ENCODE data around the gene NMNAT1.
A peak's percentile ranks its signal among the peaks of the same experiment; 100 is the strongest.

Gene NMNAT1

GRCh38 chr1:9993561-9994075, 50.3 kb downstream of the NMNAT1 start:
- TF ChIP-seq CREB1 (IDR thresholded peaks at IDR 0.05; ENCODE audit: low read depth) = no peak

GRCh38 chr1:9996624-9997582, 53.6 kb downstream of the NMNAT1 start, which contains the start of gene RBP7:
TSS of gene RBP7 (plus strand) at chr1:9997228. CDS start at chr1:9997259, 31 bp downstream.
- TF ChIP-seq EGR1 (IDR thresholded peaks at IDR 0.05) (no peak), NFIC (IDR thresholded peaks at IDR 0.05) (no peak), CEBPB (IDR thresholded peaks at IDR 0.05) (no peak), USF1 (IDR thresholded peaks at IDR 0.05) (no peak), ZBTB7A (IDR thresholded peaks at IDR 0.05; ENCODE audit: low read depth) (peak; percentile 64; the same call in 1 of the 2 replicates), YY1 (IDR thresholded peaks at IDR 0.05; ENCODE audit: low read depth) (0 out of 2 replicates have a peak, but pooled peaks have one; percentile 40), TEAD4 (IDR thresholded peaks at IDR 0.05) (no peak), FOXM1 (IDR thresholded peaks at IDR 0.05; ENCODE audit: borderline replicate concordance, low read depth) (no peak), CREB1 (IDR thresholded peaks at IDR 0.05; ENCODE audit: low read depth) (no peak), TAF1 (IDR thresholded peaks at IDR 0.05; ENCODE audit: low read depth) (peak; percentile 26; the same call in 1 of the 2 replicates), REST (IDR thresholded peaks at IDR 0.05; ENCODE audit: low read depth) (no peak), RAD21 (IDR thresholded peaks at IDR 0.05; ENCODE audit: low read depth) (no peak), MAX (IDR thresholded peaks at IDR 0.05) (peak; percentile 81; the same call in 1 of the 2 replicates), EP300 (IDR thresholded peaks at IDR 0.05; ENCODE audit: borderline replicate concordance) (no peak), TCF12 (IDR thresholded peaks at IDR 0.05; ENCODE audit: low read depth) (no peak)

GRCh38 chr1:10001016-10001665, 57.9 kb downstream of the NMNAT1 start:
- no peak for TF ChIP-seq RAD21 (IDR thresholded peaks at IDR 0.05; ENCODE audit: low read depth)
- no peak for TF ChIP-seq TAF1 (IDR thresholded peaks at IDR 0.05; ENCODE audit: low read depth)
- no peak for TF ChIP-seq ZBTB7A (IDR thresholded peaks at IDR 0.05; ENCODE audit: low read depth)
- no peak for TF ChIP-seq CEBPB (IDR thresholded peaks at IDR 0.05)
- no peak for TF ChIP-seq EP300 (IDR thresholded peaks at IDR 0.05; ENCODE audit: borderline replicate concordance)
- no peak for TF ChIP-seq NFIC (IDR thresholded peaks at IDR 0.05)
- no peak for TF ChIP-seq EGR1 (IDR thresholded peaks at IDR 0.05)
- TF ChIP-seq TCF12 (IDR thresholded peaks at IDR 0.05; ENCODE audit: low read depth) = no peak
- TF ChIP-seq TEAD4 (IDR thresholded peaks at IDR 0.05) = no peak
- no peak for TF ChIP-seq FOXM1 (IDR thresholded peaks at IDR 0.05; ENCODE audit: borderline replicate concordance, low read depth)
- no peak for TF ChIP-seq USF1 (IDR thresholded peaks at IDR 0.05)
- TF ChIP-seq CREB1 (IDR thresholded peaks at IDR 0.05; ENCODE audit: low read depth) = no peak

- TF ChIP-seq TAF1 (IDR thresholded peaks at IDR 0.05; ENCODE audit: low read depth) (no peak), TCF12 (IDR thresholded peaks at IDR 0.05; ENCODE audit: low read depth) (no peak), NFIC (IDR thresholded peaks at IDR 0.05) (peak; percentile 59)
These were observed 63.9 kb downstream of the NMNAT1 start for GRCh38 chr1:10007169-10007568.

- TF ChIP-seq FOXM1 (IDR thresholded peaks at IDR 0.05; ENCODE audit: borderline replicate concordance, low read depth) (no peak), REST (IDR thresholded peaks at IDR 0.05; ENCODE audit: low read depth) (no peak), CEBPB (IDR thresholded peaks at IDR 0.05) (no peak), RAD21 (IDR thresholded peaks at IDR 0.05; ENCODE audit: low read depth) (no peak), CREB1 (IDR thresholded peaks at IDR 0.05; ENCODE audit: low read depth) (no peak), YY1 (IDR thresholded peaks at IDR 0.05; ENCODE audit: low read depth) (no peak), TCF12 (IDR thresholded peaks at IDR 0.05; ENCODE audit: low read depth) (no peak), TAF1 (IDR thresholded peaks at IDR 0.05; ENCODE audit: low read depth) (no peak), EP300 (IDR thresholded peaks at IDR 0.05; ENCODE audit: borderline replicate concordance) (no peak), NFIC (IDR thresholded peaks at IDR 0.05) (no peak), USF1 (IDR thresholded peaks at IDR 0.05) (no peak), MAX (IDR thresholded peaks at IDR 0.05) (no peak), TEAD4 (IDR thresholded peaks at IDR 0.05) (no peak), ZBTB7A (IDR thresholded peaks at IDR 0.05; ENCODE audit: low read depth) (no peak), EGR1 (IDR thresholded peaks at IDR 0.05) (no peak)
These were observed 70.7 kb downstream of the NMNAT1 start for GRCh38 chr1:10014016-10014415.
